A673 (cell line): ENCODE results near the gene TEX53.

Source experiments
- EZH2 ChIP-seq: fragments of 200-600 bp; sonication (generic); IDR thresholded peaks from 2 replicates; pipeline ENCODE4 v1.6.1; 2017; ENCODE audit warnings: borderline replicate concordance, low read depth, mild to moderate bottlenecking, mixed read lengths, antibody characterized with exemption, low read length; ENCODE audit not compliant: poor library complexity, severe bottlenecking
- TF ChIP-seq, protein P1 (sequence below): fragments of 300-800, 200-600 bp; sonication (generic); conservative IDR thresholded peaks from 2 replicates; pipeline ENCODE4 v1.5.1; 2017; ENCODE audit warnings: low read depth, mild to moderate bottlenecking, antibody characterized with exemption, low read length, moderate library complexity, mixed read lengths

DNA sequence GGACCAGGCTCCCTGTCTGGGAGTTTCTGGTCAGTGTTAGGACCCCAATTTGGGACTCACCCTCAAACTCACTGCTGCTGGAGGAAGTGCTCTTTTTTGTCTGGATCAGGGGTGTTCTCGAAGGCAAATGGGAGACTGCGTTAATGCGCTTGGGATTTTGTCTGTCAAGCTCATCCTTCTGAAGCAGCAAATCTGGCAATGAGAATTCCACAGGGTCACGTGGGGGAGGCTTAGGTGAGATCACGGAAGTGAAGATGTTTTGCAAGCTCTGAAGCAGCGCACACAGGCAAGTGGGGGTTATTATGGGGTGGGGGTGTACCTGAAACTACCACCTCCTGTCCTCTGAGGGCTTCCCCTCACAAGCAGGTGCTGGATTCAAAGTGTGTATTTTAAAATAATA is 10.5 kb upstream of the TEX53 start:
- TF ChIP-seq, protein P1, sequence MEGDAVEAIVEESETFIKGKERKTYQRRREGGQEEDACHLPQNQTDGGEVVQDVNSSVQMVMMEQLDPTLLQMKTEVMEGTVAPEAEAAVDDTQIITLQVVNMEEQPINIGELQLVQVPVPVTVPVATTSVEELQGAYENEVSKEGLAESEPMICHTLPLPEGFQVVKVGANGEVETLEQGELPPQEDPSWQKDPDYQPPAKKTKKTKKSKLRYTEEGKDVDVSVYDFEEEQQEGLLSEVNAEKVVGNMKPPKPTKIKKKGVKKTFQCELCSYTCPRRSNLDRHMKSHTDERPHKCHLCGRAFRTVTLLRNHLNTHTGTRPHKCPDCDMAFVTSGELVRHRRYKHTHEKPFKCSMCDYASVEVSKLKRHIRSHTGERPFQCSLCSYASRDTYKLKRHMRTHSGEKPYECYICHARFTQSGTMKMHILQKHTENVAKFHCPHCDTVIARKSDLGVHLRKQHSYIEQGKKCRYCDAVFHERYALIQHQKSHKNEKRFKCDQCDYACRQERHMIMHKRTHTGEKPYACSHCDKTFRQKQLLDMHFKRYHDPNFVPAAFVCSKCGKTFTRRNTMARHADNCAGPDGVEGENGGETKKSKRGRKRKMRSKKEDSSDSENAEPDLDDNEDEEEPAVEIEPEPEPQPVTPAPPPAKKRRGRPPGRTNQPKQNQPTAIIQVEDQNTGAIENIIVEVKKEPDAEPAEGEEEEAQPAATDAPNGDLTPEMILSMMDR = no peak
- no peak for TF ChIP-seq EZH2
